Measurements from ENCODE around the gene ARHGEF10L.

ARHGEF10L gene

GRCh38 chr1:17551755-17552234 lies 12.3 kb downstream of the ARHGEF10L start:
- FAIRE-seq, result no peak

- FAIRE-seq, result no peak
Measured at GRCh38 chr1:17553975-17554700, 14.6 kb downstream of the ARHGEF10L start.

GRCh38 chr1:17554954-17555353 lies 15.5 kb downstream of the ARHGEF10L start:
- no peak for FAIRE-seq

- FAIRE-seq, result no peak
Measured at GRCh38 chr1:17557986-17558385, 18.5 kb downstream of the ARHGEF10L start.

GRCh38 chr1:17558541-17558940 lies 19.0 kb downstream of the ARHGEF10L start:
- FAIRE-seq, result no peak

- no peak for FAIRE-seq
Measured at GRCh38 chr1:17558954-17559614, 19.6 kb downstream of the ARHGEF10L start.

- FAIRE-seq, result no peak
Measured at GRCh38 chr1:17559615-17560419, 20.3 kb downstream of the ARHGEF10L start.

- no peak for FAIRE-seq
Measured at GRCh38 chr1:17561247-17561548, 21.7 kb downstream of the ARHGEF10L start.

- no peak for FAIRE-seq
Measured at GRCh38 chr1:17561561-17561985, 22.1 kb downstream of the ARHGEF10L start.

GRCh38 chr1:17562375-17562774 lies 22.9 kb downstream of the ARHGEF10L start:
- FAIRE-seq, result no peak

- FAIRE-seq, result no peak
Measured at GRCh38 chr1:17563494-17564281, 24.2 kb downstream of the ARHGEF10L start.

- FAIRE-seq, result no peak
Measured at GRCh38 chr1:17564458-17565393, 25.2 kb downstream of the ARHGEF10L start.

GRCh38 chr1:17565461-17566252 lies 26.2 kb downstream of the ARHGEF10L start:
- FAIRE-seq, result no peak

- FAIRE-seq, result no peak
Measured at GRCh38 chr1:17566417-17566816, 26.9 kb downstream of the ARHGEF10L start.

- FAIRE-seq, result no peak
Measured at GRCh38 chr1:17566892-17567291, 27.4 kb downstream of the ARHGEF10L start.

GRCh38 chr1:17567582-17567981 lies 28.1 kb downstream of the ARHGEF10L start:
- FAIRE-seq, result no peak

GRCh38 chr1:17568014-17568900 lies 28.8 kb downstream of the ARHGEF10L start:
- no peak for FAIRE-seq

- FAIRE-seq, result no peak
Measured at GRCh38 chr1:17569200-17570139, 30.0 kb downstream of the ARHGEF10L start.
